NOMO-1 treated with dmso at 0.1 percent for 144 hours (cell line): ENCODE measurements around the gene TMEM174.
"Not testable (repeated sequence)": the region's sequence is repeated elsewhere in the genome, so short reads cannot be mapped to it uniquely, and the experiment has no call there.

Source experiments
- DNase-seq: peaks from one replicate; lab custom pipeline; 2025; ENCODE audit not compliant: unreplicated experiment; lab: John Stamatoyannopoulos, UW

The TMEM174 gene

GRCh38 chr5:73188764-73189531 is 16.0 kb downstream of the TMEM174 start:
- DNase-seq: no peak

GRCh38 chr5:73189871-73190376 is 16.9 kb downstream of the TMEM174 start:
- no peak for DNase-seq

GRCh38 chr5:73192370-73192769 is 19.4 kb downstream of the TMEM174 start:
- DNase-seq: no peak

- DNase-seq: no peak
Observed at GRCh38 chr5:73193592-73193991, 20.6 kb downstream of the TMEM174 start.

GRCh38 chr5:73196201-73196600 is 23.2 kb downstream of the TMEM174 start:
- DNase-seq: no peak

- DNase-seq: no peak
Observed at GRCh38 chr5:73197637-73198257, 24.8 kb downstream of the TMEM174 start.

GRCh38 chr5:73198833-73199592 is 26.0 kb downstream of the TMEM174 start:
- DNase-seq: no peak

- no peak for DNase-seq
Observed at GRCh38 chr5:73199671-73200070, 26.7 kb downstream of the TMEM174 start.

- peak; percentile 36 for DNase-seq
Observed at GRCh38 chr5:73201547-73202513, 28.8 kb downstream of the TMEM174 start.

GRCh38 chr5:73204332-73204731 is 31.3 kb downstream of the TMEM174 start:
- no peak for DNase-seq

- no peak for DNase-seq
Observed at GRCh38 chr5:73204733-73205132, 31.7 kb downstream of the TMEM174 start.

- DNase-seq: no peak
Observed at GRCh38 chr5:73205305-73205704, 32.3 kb downstream of the TMEM174 start.

- DNase-seq: not testable (repeated sequence)
Observed at GRCh38 chr5:73207239-73207638, 34.2 kb downstream of the TMEM174 start.

- DNase-seq: not testable (repeated sequence)
Observed at GRCh38 chr5:73209075-73209474, 36.1 kb downstream of the TMEM174 start.

GRCh38 chr5:73212693-73213092 is 39.7 kb downstream of the TMEM174 start:
- DNase-seq: not testable (repeated sequence)

- no peak for DNase-seq
Observed at GRCh38 chr5:73213566-73213998, 40.6 kb downstream of the TMEM174 start.

- no peak for DNase-seq
Observed at GRCh38 chr5:73214306-73214705, 41.3 kb downstream of the TMEM174 start.

GRCh38 chr5:73214996-73215395 is 42.0 kb downstream of the TMEM174 start:
- DNase-seq: no peak

GRCh38 chr5:73215531-73215890 is 42.5 kb downstream of the TMEM174 start:
- DNase-seq: no peak

GRCh38 chr5:73215891-73216610 is 43.1 kb downstream of the TMEM174 start:
- DNase-seq: no peak
